ENCODE data around the gene VPS35.

DNA sequence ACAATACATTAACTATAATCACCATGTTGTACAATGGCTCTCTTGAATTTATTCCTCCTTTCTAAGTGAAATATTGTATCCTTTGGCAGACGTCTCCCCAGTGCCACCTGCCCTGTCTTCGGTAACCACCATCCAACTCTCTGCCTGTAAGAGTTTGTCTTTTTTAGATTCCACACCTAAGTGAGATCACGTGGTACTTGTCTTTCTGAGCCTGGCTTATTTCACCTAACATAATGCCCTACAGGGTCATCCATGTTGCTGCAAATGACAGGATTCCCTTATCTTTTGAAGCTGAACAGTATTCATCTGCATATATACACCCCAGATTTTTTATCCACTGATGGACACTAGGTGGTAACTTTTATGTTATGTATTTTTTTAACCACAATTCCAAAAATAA, 24.7 kb upstream of the VPS35 start:
- TF ChIP-seq, protein P1, sequence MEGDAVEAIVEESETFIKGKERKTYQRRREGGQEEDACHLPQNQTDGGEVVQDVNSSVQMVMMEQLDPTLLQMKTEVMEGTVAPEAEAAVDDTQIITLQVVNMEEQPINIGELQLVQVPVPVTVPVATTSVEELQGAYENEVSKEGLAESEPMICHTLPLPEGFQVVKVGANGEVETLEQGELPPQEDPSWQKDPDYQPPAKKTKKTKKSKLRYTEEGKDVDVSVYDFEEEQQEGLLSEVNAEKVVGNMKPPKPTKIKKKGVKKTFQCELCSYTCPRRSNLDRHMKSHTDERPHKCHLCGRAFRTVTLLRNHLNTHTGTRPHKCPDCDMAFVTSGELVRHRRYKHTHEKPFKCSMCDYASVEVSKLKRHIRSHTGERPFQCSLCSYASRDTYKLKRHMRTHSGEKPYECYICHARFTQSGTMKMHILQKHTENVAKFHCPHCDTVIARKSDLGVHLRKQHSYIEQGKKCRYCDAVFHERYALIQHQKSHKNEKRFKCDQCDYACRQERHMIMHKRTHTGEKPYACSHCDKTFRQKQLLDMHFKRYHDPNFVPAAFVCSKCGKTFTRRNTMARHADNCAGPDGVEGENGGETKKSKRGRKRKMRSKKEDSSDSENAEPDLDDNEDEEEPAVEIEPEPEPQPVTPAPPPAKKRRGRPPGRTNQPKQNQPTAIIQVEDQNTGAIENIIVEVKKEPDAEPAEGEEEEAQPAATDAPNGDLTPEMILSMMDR (conservative IDR thresholded peaks at IDR 0.05; ENCODE audit: low read length) = no peak
- TF ChIP-seq EZH2phosphoT487 (IDR thresholded peaks at IDR 0.05; ENCODE audit: borderline replicate concordance) = no peak

All from Loucy (cell line).